Stimulated activated naive CD8-positive, alpha-beta T cell treated with anti-CD3 and anti-CD28 coated beads, Interleukin-15, amount 100 ng/mL, for 72 hours (primary cell): ENCODE measurements around the gene TWIST2.

Source experiments
- ATAC-seq: fragments of 150-1000 bp; cut with Tn5 transposase; 2 replicates; pipeline ENCODE4 v1.10.0; 2021; ENCODE audit warnings: mild to moderate bottlenecking, moderate library complexity
- DNase-seq, 2 donors: peaks; one replicate each; pipeline ENCODE4 v3.0.0; 2021 to 2022
- H3K27ac Mint-ChIP-seq, 2 donors: one replicate each; pipeline ENCODE4 v1.8.0; 2022; ENCODE audit warnings: mild to moderate bottlenecking in 2 of 2, mixed read lengths in 2 of 2, moderate library complexity in 2 of 2
- H3K27me3 Mint-ChIP-seq: one replicate; pipeline ENCODE4 v1.8.0; 2022; ENCODE audit warnings: mixed read lengths
- H3K4me1 Mint-ChIP-seq: one replicate; pipeline ENCODE4 v1.8.0; 2022; ENCODE audit warnings: mild to moderate bottlenecking, mixed read lengths
- H3K4me3 Mint-ChIP-seq, 2 donors: one replicate each; pipeline ENCODE4 v1.8.0; 2022; ENCODE audit warnings: mild to moderate bottlenecking in 2 of 2, mixed read lengths in 2 of 2, moderate library complexity in 1 of 2
- H3K9me3 Mint-ChIP-seq, 2 donors: one replicate each; pipeline ENCODE4 v1.8.0; 2022; ENCODE audit warnings: mixed read lengths in 2 of 2

The TWIST2 gene

DNA sequence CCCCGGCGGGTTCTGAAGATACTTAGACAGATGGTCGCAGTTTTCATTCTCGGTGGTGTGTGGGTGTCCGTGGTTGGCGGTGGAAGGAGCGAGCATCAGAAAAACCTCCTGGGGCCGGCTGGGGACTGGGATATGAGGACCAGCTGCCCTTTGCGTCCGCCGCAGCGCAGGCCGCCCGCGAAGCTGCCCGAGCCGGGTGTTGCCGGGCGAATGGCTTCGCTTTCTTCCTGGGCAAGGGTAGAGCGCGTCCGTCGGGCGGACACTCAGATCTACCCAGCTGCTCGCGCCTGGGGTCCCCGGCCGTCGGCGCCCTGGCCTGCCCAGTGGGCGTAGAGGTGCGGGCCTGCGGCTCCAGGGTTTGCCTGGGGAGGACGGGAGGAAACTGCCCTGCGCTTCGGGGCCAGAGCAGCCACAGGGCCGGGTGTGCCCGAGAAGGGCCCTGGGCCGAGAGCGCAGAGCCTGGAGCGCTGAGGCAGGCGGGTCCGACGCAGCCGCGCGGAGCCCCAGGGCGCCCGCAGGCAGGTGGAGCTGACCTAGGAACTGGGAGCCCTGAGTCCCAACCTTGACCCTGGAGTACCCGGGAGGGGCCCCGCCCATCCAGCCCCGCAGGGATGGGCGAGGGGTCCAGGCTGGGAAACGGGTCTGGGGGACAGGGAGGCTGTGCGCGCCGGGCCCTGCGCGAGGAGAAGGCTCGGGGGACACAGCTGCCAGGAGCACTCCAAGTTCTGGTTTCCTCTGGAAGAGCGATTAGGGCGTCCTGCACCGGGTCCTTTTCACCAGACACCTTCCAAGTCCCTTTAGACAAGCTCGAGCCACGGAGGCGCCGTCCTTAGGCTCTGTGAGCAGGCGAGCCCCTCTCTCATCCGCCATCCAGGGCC is 1.3 kb downstream of the TWIST2 start:
- H3K27ac Mint-ChIP-seq: no peak overlapping the region
- H3K27me3 Mint-ChIP-seq: peaks cover 76% of the 10 kb centered on the region
- ATAC-seq: no peak
- H3K4me1 Mint-ChIP-seq: no peaks in the 10 kb centered on the region
- DNase-seq: no peak
- no peak overlapping the region for H3K4me3 Mint-ChIP-seq
- no peaks in the 10 kb centered on the region for H3K9me3 Mint-ChIP-seq

DNA sequence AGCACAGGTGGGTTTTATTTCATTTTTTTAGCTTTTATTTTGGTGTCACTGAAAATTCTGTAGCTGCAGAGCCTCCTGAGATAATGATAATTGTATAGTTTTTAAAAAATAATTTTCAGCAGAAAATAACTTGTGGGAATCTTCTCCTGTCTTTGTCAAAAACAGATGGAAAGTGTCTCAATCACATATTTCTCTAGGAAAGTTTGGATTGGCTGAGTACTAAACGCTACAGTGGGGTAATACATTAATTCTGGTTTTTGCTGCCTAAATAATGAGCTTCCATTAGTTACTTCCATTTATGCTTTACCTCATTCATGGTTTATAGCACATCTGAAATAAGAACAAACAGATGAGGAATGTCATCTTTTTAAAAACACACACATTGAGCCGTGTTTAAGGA is 2.2 kb downstream of the TWIST2 start:
- Mint-ChIP-seq H3K27me3 (peaks cover 76% of the 10 kb centered on the region), H3K4me3 (no peak overlapping the region), H3K27ac (no peak overlapping the region), H3K4me1 (no peaks in the 10 kb centered on the region), H3K9me3 (no peaks in the 10 kb centered on the region)
- no peak for ATAC-seq
- DNase-seq: no peak

GRCh38 chr2:238851026-238851425 is 3.1 kb downstream of the TWIST2 start:
- Mint-ChIP-seq H3K27ac (no peak overlapping the region), H3K4me3 (no peak overlapping the region), H3K4me1 (no peaks in the 10 kb centered on the region), H3K27me3 (peaks cover 76% of the 10 kb centered on the region), H3K9me3 (no peaks in the 10 kb centered on the region)
- DNase-seq (no peak), ATAC-seq (no peak)

DNA sequence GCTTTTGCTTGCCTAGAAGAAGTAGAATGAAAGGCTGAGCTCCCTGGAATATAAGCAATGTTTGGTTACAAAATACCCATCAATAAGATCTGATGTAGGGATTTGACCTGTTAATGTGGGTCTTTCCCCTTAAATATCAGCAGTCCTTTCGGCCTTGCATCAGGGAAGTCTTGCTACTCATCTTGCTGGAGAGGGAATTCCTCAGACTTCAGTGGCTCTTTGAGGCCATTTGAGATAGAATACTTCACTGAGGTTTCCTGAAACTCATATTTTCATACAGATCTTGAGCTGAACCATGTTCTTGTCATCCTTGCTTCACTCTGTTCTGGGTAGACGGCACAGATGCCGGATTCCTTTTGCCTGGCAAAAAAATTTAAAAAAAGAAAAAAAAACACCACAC is 3.9 kb downstream of the TWIST2 start:
- ATAC-seq (no peak), DNase-seq (no peak)
- Mint-ChIP-seq H3K4me3 (no peak overlapping the region), H3K27me3 (peaks cover 71% of the 10 kb centered on the region), H3K4me1 (no peaks in the 10 kb centered on the region), H3K27ac (no peak overlapping the region), H3K9me3 (no peaks in the 10 kb centered on the region)

DNA sequence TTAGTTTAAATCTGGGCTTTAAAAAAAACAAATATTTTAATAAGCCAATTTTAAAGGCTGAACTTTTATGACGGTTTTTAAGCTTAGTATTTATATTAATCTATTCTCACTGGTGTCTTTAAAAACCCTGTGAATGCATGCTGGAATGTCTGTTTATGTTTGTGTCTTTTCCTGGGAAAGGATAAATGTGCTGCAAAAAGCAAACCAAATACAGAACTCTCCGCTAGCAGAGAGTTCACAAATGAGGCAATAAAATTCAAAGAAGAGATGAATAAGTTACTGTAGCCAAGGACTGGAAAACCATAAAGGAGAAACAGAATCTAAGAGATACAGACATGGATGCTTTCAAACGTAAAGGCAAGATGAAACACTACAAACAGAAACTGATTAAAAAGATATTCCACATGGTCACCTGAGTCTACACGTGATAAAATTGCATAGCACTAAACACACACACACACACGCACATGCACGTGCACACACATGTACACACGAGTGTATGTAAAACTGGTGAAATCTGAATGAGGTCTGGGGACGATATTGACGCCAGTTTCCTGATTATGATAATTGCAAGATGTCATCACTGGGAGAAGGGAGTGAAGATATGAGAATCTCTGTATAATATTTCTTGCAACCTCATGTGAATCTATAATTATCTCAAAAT is 4.5 kb downstream of the TWIST2 start:
- H3K4me1 Mint-ChIP-seq: no peaks in the 10 kb centered on the region
- no peak for ATAC-seq
- no peak overlapping the region for H3K4me3 Mint-ChIP-seq
- peaks cover 76% of the 10 kb centered on the region for H3K27me3 Mint-ChIP-seq
- H3K27ac Mint-ChIP-seq: no peak overlapping the region
- H3K9me3 Mint-ChIP-seq: no peaks in the 10 kb centered on the region
- no peak for DNase-seq

- peaks cover 81% of the 10 kb centered on the region for H3K27me3 Mint-ChIP-seq
- H3K27ac Mint-ChIP-seq: no peak overlapping the region
- H3K9me3 Mint-ChIP-seq: no peaks in the 10 kb centered on the region
- no peaks in the 10 kb centered on the region for H3K4me1 Mint-ChIP-seq
- DNase-seq: no peak
- no peak overlapping the region for H3K4me3 Mint-ChIP-seq
- no peak for ATAC-seq
These were observed 5.3 kb downstream of the TWIST2 start for GRCh38 chr2:238853218-238853617.

GRCh38 chr2:238853721-238854120 is 5.8 kb downstream of the TWIST2 start:
- no peak for ATAC-seq
- Mint-ChIP-seq H3K27ac (no peak overlapping the region), H3K9me3 (no peaks in the 10 kb centered on the region), H3K4me1 (no peaks in the 10 kb centered on the region), H3K4me3 (no peak overlapping the region), H3K27me3 (peaks cover 76% of the 10 kb centered on the region)
- no peak for DNase-seq

DNA sequence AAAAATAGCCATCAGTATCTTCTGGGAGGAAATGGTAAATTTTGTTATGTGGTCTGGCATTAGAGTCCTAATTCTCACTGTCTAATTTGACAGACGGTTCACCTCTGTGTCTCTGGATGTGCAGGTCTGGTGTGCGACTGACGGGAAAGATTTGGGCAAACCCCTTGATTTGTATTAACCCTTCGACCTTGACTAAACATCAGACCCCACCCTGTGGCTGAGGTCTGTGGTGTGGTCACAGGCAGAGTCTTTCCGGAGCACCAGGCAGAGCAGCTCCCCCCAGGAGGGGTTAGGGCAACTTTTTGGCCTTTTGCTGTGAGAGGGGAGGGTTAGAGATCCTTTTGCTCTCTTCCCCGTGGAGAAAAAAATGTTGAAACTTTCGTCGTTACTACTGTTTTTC is 6.4 kb downstream of the TWIST2 start:
- no peaks in the 10 kb centered on the region for H3K4me1 Mint-ChIP-seq
- no peak overlapping the region for H3K4me3 Mint-ChIP-seq
- peaks cover 75% of the 10 kb centered on the region for H3K27me3 Mint-ChIP-seq
- no peaks in the 10 kb centered on the region for H3K9me3 Mint-ChIP-seq
- DNase-seq (no peak), ATAC-seq (no peak)
- H3K27ac Mint-ChIP-seq: no peak overlapping the region

DNA sequence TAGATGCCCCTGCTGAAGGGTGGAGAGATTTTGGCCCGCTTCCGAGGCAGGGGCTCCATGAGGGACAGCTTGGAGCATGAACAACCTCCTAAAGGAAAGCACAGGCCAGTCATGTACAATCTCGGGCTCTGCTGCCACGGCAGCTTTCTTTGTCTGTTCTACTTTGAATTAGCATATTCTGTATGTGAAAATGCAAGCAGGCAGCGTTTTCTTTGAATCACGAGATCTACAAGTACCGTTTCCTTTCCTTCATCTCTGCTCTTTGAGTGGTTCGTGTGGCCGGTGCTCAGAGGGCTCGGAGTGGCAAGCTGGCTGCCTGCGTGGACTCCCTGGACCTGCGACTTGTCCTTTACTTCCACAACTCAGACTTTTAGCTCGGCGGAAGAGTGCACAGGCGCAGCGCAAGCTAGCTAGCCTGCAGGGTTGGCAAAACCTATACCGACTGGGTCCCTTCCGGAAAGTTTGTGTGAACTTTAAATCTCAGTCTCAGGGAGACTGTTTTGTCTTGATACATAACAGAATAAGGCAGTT is 6.9 kb downstream of the TWIST2 start:
- DNase-seq: no peak
- ATAC-seq: no peak
- H3K4me3 Mint-ChIP-seq: no peak overlapping the region
- peaks cover 75% of the 10 kb centered on the region for H3K27me3 Mint-ChIP-seq
- no peak overlapping the region for H3K27ac Mint-ChIP-seq
- no peaks in the 10 kb centered on the region for H3K9me3 Mint-ChIP-seq
- H3K4me1 Mint-ChIP-seq: no peaks in the 10 kb centered on the region

DNA sequence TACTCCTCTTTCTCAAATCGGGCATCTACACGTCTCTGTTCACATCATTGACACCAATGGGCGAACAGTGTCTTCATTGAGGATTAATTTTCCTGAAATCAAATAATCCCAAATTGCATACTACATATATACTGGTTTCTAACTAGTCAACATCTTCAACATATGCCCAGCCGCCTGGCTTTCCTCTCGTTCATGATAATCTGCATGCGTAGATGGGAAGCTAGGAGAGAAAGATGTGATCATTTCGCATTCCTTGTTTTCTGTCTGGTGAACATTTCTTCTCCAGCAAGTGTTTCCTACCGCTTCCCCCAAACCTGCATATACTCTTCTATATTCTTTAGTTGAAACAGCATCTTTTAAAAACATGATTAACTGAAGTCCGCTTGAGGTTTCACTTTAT is 7.4 kb downstream of the TWIST2 start:
- H3K4me1 Mint-ChIP-seq: no peaks in the 10 kb centered on the region
- H3K9me3 Mint-ChIP-seq: no peaks in the 10 kb centered on the region
- no peak overlapping the region for H3K27ac Mint-ChIP-seq
- DNase-seq (no peak), ATAC-seq (no peak)
- H3K27me3 Mint-ChIP-seq: peaks cover 76% of the 10 kb centered on the region
- H3K4me3 Mint-ChIP-seq: no peak overlapping the region

GRCh38 chr2:238855891-238856580 is 8.2 kb downstream of the TWIST2 start:
- DNase-seq (no peak), ATAC-seq (no peak)
- no peaks in the 10 kb centered on the region for H3K4me1 Mint-ChIP-seq
- no peak overlapping the region for H3K4me3 Mint-ChIP-seq
- H3K27ac Mint-ChIP-seq: no peak overlapping the region
- peaks cover 79% of the 10 kb centered on the region for H3K27me3 Mint-ChIP-seq
- H3K9me3 Mint-ChIP-seq: no peaks in the 10 kb centered on the region

DNA sequence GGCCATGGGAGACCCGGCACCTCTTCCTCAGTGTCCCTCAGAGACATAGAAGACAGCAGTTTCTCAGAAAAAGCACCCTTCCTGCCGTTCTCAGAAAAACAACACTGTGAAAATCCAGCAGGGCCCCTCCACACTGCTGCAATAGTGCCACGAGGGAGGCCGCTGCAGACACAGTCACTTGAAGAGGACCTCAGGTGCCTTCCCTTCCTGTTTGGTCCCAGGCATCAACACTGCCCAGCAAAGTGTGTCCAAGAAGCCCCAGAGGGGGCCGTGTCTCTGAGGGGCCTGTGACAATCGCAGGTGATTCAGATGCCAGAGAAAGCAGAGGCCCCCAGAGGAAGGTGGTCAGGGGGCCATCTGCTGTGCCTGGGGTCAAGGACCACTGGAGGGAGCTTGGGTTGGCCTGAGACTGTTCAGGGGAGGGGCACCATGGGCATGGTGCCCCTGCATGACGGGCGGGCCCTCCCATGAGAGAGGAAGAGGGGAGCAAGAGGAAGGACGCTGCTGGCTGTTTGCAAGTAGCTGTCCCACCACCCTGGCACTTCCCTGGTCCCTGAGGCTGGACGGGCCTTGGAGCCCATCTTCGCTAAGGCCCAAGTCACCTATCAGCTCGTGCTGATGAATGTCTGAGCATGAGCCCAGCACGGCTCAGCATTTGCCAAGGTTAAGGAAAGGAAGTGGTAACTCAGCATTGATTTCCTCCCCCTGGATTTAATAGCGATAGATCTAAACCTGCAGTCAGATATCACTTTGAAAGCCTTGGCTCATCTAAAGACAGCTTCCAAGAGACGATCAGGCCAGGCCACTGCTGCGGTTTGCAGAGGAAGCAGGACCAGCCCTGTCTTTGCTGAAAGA is 9.1 kb downstream of the TWIST2 start:
- Mint-ChIP-seq H3K27me3 (peaks cover 79% of the 10 kb centered on the region), H3K4me3 (no peak overlapping the region), H3K27ac (no peak overlapping the region), H3K9me3 (no peaks in the 10 kb centered on the region), H3K4me1 (no peaks in the 10 kb centered on the region)
- ATAC-seq (no peak), DNase-seq (no peak)

GRCh38 chr2:238857959-238858358 is 10.1 kb downstream of the TWIST2 start:
- ATAC-seq (no peak), DNase-seq (no peak)
- no peaks in the 10 kb centered on the region for H3K9me3 Mint-ChIP-seq
- no peaks in the 10 kb centered on the region for H3K4me1 Mint-ChIP-seq
- H3K27ac Mint-ChIP-seq: no peak overlapping the region
- H3K4me3 Mint-ChIP-seq: no peak overlapping the region
- H3K27me3 Mint-ChIP-seq: peaks cover 69% of the 10 kb centered on the region

DNA sequence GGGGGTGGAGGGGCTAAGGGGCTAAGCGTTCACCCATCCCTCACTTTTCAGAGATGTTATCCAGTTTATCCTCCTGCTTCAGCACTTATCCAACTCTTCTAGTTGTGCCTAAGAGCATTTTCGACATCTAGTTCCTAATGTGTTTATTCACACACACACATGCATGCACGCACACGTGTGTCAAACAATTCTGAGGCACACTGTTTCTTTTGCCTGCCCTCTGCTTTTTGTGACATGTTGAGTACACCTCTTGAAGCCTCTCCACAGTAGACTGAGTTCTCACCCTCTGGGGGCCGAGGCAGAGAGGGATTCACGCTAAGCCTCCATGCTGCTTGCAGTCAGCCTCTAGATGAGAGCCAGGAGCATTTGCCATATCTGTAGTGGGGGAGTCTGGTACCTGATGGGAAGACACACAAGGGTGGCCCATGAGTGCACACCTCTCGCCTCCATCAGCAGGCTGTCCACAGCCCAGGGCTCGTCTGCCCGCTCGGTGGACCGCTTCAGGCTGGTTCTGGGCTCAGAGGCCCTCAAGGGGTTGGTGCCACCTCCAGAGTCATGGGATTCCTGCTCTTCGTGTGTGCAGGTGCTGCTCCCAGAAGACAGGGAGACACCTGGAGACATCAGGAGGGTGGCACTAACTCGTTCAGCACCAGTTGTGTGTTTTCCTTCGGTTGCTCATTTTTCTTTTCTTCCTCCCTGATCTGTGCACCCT is 11.9 kb downstream of the TWIST2 start:
- H3K27ac Mint-ChIP-seq: no peak overlapping the region
- ATAC-seq: no peak
- H3K4me3 Mint-ChIP-seq: no peak overlapping the region
- H3K9me3 Mint-ChIP-seq: no peaks in the 10 kb centered on the region
- no peak for DNase-seq
- H3K4me1 Mint-ChIP-seq: peaks cover 9% of the 10 kb centered on the region
- H3K27me3 Mint-ChIP-seq: peaks cover 60% of the 10 kb centered on the region
